K562 (cell line): ENCODE results near the gene CCK. TPM values are rescaled to one million over a fixed set of nuclear protein-coding genes. Genes with fewer than 3 reads are reported as not detected.
A peak's percentile ranks its signal among the peaks of the same experiment; 100 is the strongest.

Experiments
- ATAC-seq: fragments of 200-7000 bp; cut with Tn5 transposase; 3 replicates; pipeline ENCODE4 v1.9.1; 2020; ENCODE audit warnings: moderate library complexity
- BruUV-seq: library from RNA; stranded (reverse); fragments of 400-500 nt; replicated peaks from 2 replicates; lab custom pipeline; 2021; lab: Mats Ljungman, UMichigan
- CTCF ChIA-PET: fragments of 300-600 bp; formaldehyde crosslinking; extraction: SDS; loops from one replicate; lab custom pipeline; 2021; ENCODE audit warnings: low intra/inter-chr PET ratio; lab: Yijun Ruan, JAX
- POLR2A ChIA-PET: fragments of 300-600, 350-650 bp; sonication (Branson Sonifier 250); formaldehyde crosslinking; extraction: SDS; loops from one replicate; lab custom pipeline; 2021; ENCODE audit warnings: antibody characterized with exemption, inconsistent platforms; lab: Yijun Ruan, JAX
- DNase-seq, 4 experiments: peaks; one replicate each; pipeline versions ENCODE4 v3.0.0 to v3.0.0-alpha.2; 2011 to 2018; ENCODE audit warnings: low spot score in 3 of 4, mixed read lengths in 3 of 4; ENCODE audit errors: extremely low read depth in 1 of 4
- FAIRE-seq: peaks from 2 replicates; lab custom pipeline; 2011; peaks lifted over from hg19 to GRCh38; lab: Jason Lieb, UNC
- H2AFZ ChIP-seq: 2 replicates; pipeline ENCODE4 v1.6.0; 2011; ENCODE audit warnings: low read depth, low read length, control low read depth, inconsistent platforms
- H3K27ac ChIP-seq: fragments of 200-600 bp; 3 replicates; pipeline ENCODE4 v1.8.0; 2011; ENCODE audit warnings: low read depth, mild to moderate bottlenecking, control low read depth, inconsistent platforms, low read length, moderate library complexity, mixed read lengths; ENCODE audit errors: extremely low read depth
- H3K27me3 ChIP-seq, 2 experiments: fragments of 300-600 bp in 1 of 2; 2 replicates in 1 of 2; 3 replicates in 1 of 2; pipeline versions ENCODE4 v1.6.0 to v1.8.0; 2011; ENCODE audit warnings: inconsistent platforms in 2 of 2, low read length in 2 of 2, mild to moderate bottlenecking in 1 of 2, mixed read lengths in 1 of 2, moderate library complexity in 1 of 2; ENCODE audit not compliant: control insufficient read depth in 2 of 2, insufficient read depth in 2 of 2
- H3K36me3 ChIP-seq: fragments of 300-600 bp; 3 replicates; pipeline ENCODE4 v1.8.0; 2011; ENCODE audit warnings: mild to moderate bottlenecking, low read length, inconsistent platforms; ENCODE audit not compliant: control insufficient read depth, insufficient read depth
- H3K4me1 ChIP-seq, 2 experiments: fragments of 200-600 bp in 1 of 2; replicated peaks in 1 of 2; 2 replicates in 1 of 2; 3 replicates in 1 of 2; pipeline versions ENCODE4 v1.5.1 to v1.8.0; 2011; ENCODE audit warnings: inconsistent platforms in 2 of 2, low read length in 2 of 2, mild to moderate bottlenecking in 1 of 2, mixed read lengths in 1 of 2, moderate library complexity in 1 of 2; ENCODE audit not compliant: control insufficient read depth in 2 of 2, insufficient read depth in 2 of 2
- H3K4me2 ChIP-seq: 2 replicates; pipeline ENCODE4 v1.6.1; 2011; ENCODE audit warnings: low read length, control low read depth, inconsistent platforms, mixed read lengths; ENCODE audit not compliant: insufficient read depth
- H3K4me3 ChIP-seq: fragments of 200-600 bp; sonication (generic), shearing (Covaris generic); 2 replicates; pipeline ENCODE4 v1.5.1; 2016; ENCODE audit warnings: control low read depth, inconsistent platforms
- H3K79me2 ChIP-seq: fragments of 200-600 bp; 3 replicates; pipeline ENCODE4 v1.8.0; 2011; ENCODE audit warnings: low read length, inconsistent platforms; ENCODE audit not compliant: control insufficient read depth, insufficient read depth
- H3K9ac ChIP-seq, 2 experiments: 2 replicates each; pipeline versions ENCODE4 v1.6.0 to v1.6.1; 2011; ENCODE audit warnings: low read depth in 2 of 2, low read length in 2 of 2, control low read depth in 1 of 2, inconsistent platforms in 1 of 2, mild to moderate bottlenecking in 1 of 2, mixed read lengths in 1 of 2; ENCODE audit not compliant: insufficient read depth in 1 of 2
- H3K9me1 ChIP-seq: one replicate; pipeline ENCODE4 v1.6.0; 2011; ENCODE audit warnings: inconsistent platforms, mild to moderate bottlenecking, low read length, moderate library complexity; ENCODE audit not compliant: control insufficient read depth, insufficient read depth
- H3K9me3 ChIP-seq: replicated peaks from 2 replicates; pipeline ENCODE4 v1.5.1; 2011; ENCODE audit warnings: low read depth, low read length, inconsistent platforms; ENCODE audit not compliant: control insufficient read depth, insufficient read depth
- H4K20me1 ChIP-seq: replicated peaks from 2 replicates; pipeline ENCODE4 v1.6.1; 2011; ENCODE audit warnings: low read length, inconsistent platforms, mixed read lengths; ENCODE audit not compliant: control insufficient read depth, insufficient read depth
- BCOR ChIP-seq: fragments of 450-650 bp; IDR thresholded peaks from 2 replicates; pipeline ENCODE4 v1.6.1; 2016
- CEBPB ChIP-seq: fragments of 450-650 bp; IDR thresholded peaks from 2 replicates; pipeline ENCODE4 v1.6.1; 2016; ENCODE audit warnings: missing genetic modification characterization, missing compliant biosample characterization
- CEBPG ChIP-seq, 3 experiments: fragments of 200-800 bp in 1 of 3; sonication (Bioruptor generic) in 1 of 3; sonication (generic) in 1 of 3; formaldehyde crosslinking in 1 of 3; IDR thresholded peaks in 2 of 3; conservative IDR thresholded peaks in 1 of 3; 2 replicates each; pipeline versions ENCODE4 v1.6.1 to v1.8.0; 2016 to 2022; ENCODE audit warnings: missing compliant biosample characterization in 2 of 3, missing genetic modification characterization in 2 of 3, mild to moderate bottlenecking in 1 of 3, missing genetic modification reagents in 1 of 3
- FOXJ2 ChIP-seq: fragments of 200-800 bp; sonication (Bioruptor generic); IDR thresholded peaks from 2 replicates; pipeline ENCODE4 v1.6.1; 2016; ENCODE audit warnings: missing genetic modification characterization, missing compliant biosample characterization
- NR3C1 ChIP-seq: sonication (generic); formaldehyde crosslinking; IDR thresholded peaks from 2 replicates; pipeline ENCODE4 v1.8.1; 2022; ENCODE audit warnings: missing genetic modification reagents
- RBM25 ChIP-seq: fragments of 200-400 bp; formaldehyde crosslinking; IDR thresholded peaks from 2 replicates; pipeline ENCODE4 v1.6.1; 2018; ENCODE audit warnings: low read length, low read depth, moderate library complexity; ENCODE audit not compliant: severe bottlenecking
- ZNF121 ChIP-seq: sonication (generic); formaldehyde crosslinking; conservative IDR thresholded peaks from 2 replicates; pipeline ENCODE4 v1.8.0; 2022; ENCODE audit warnings: missing genetic modification reagents
- ZNF146 ChIP-seq: IDR thresholded peaks from one replicate; pipeline ENCODE4 v1.6.1; 2018; ENCODE audit warnings: missing compliant biosample characterization; ENCODE audit not compliant: unreplicated experiment
- ZSCAN32 ChIP-seq: fragments of 450-650 bp; formaldehyde crosslinking; IDR thresholded peaks from 2 replicates; pipeline ENCODE4 v1.4.0; 2020; ENCODE audit warnings: mild to moderate bottlenecking, moderate library complexity
- WGBS: fragments of 100-300 bp; shearing (Covaris generic); methylation state at CpG from one replicate; pipeline ENCODE4 v1.1.6; 2016; ENCODE audit warnings: low coverage, mixed read lengths; ENCODE audit not compliant: insufficient coverage; ENCODE audit errors: missing lambda C conversion rate; 5-methylcytosine and 5-hydroxymethylcytosine counted together
- in situ Hi-C: fragments of 300-500 bp; cut with MboI; formaldehyde crosslinking; loops from 4 replicates; pipeline ENCODE4 v1.15.0; 2018; ENCODE audit warnings: inconsistent platforms, mixed read lengths
- intact Hi-C: fragments of 100-400 bp; cut with micrococcal nuclease; formaldehyde crosslinking; loops from 2 replicates; pipeline ENCODE4 v1.14.2; 2022
- polyA plus RNA-seq, 8 experiments: library from polyadenylated mRNA; depleted of rRNA in 4 of 8; stranded (reverse) in 5 of 8; unstranded in 3 of 8; fragments of >200 nt; fragmentation: Nextera tagmentation in 2 of 8; fragmentation: Illumina TruSeq in 1 of 8; extraction: Ambion mirVana in 2 of 8; extraction: Trizol in 1 of 8; gene quantifications; 2 replicates each; pipeline versions ENCODE4 v1.2.1 to v1.2.3, GENCODE V29; 2011 to 2014; ENCODE audit warnings: inconsistent platforms in 1 of 8, missing spikeins in 1 of 8
- total RNA-seq, 7 experiments: library from RNA; depleted of rRNA in 6 of 7; stranded (reverse); fragments of >200 nt in 6 of 7; fragmentation: Illumina TruSeq in 2 of 7; extraction: Trizol in 2 of 7; gene quantifications; 2 replicates each; pipeline versions ENCODE4 v1.2.1 to v1.2.3, GENCODE V29; 2011 to 2021; ENCODE audit warnings: low replicate concordance in 1 of 7

The CCK gene
- total and polyA plus RNA-seq, 9 of the 15 experiments (the other 6 are each of a cell fraction or from before 2014, with no cell fraction given), result not detected

GRCh38 chr3:42225486-42226363 lies 40.3 kb downstream of the CCK start:
- Histone ChIP-seq H2AFZ (no peak overlapping the region), H3K4me3 (no peak overlapping the region), H3K36me3 (peaks cover 17% of the 10 kb centered on the region; the same call in 1 of the 3 replicates), H3K9ac (no peak overlapping the region), H3K27ac (no peak overlapping the region), H3K27me3 (peaks cover 0 to 8% of the 10 kb centered on the region in 2 experiments; a peak in 1 of 5 replicates), H3K4me1 (peaks cover 0 to 4% of the 10 kb centered on the region in 2 experiments; a peak in 2 of 5 replicates), H4K20me1 (0 out of 2 replicates have a peak, but pooled peaks cover 6% of the 10 kb centered on the region), H3K79me2 (no peaks in the 10 kb centered on the region), H3K9me1 (no peaks in the 10 kb centered on the region), H3K9me3 (no peaks in the 10 kb centered on the region), H3K4me2 (no peak overlapping the region)
- in situ Hi-C loops, result loop anchor here (10.0 kb wide), 1 partner anchor 219 kb away; no protein-coding TSS in a partner anchor
- CTCF ChIA-PET, result no interaction called here
- WGBS, result 83% methylated on average over 5 of the region's 5 CpGs
- BruUV-seq, result no TSS peak
- POLR2A ChIA-PET, result no interaction called here
- DNase-seq, result no peak
- ATAC-seq, result no peak
- TF ChIP-seq FOXJ2 (tag) (no peak), ZSCAN32 (CRISPR knock-in tag) (no peak), ZNF121 (CRISPR knock-in tag) (peak; percentile 80), BCOR (peak; percentile 43; the same call in 1 of the 2 replicates), CEBPB (peak; percentile 73), RBM25 (peak; percentile 71), CEBPG (CRISPR knock-in tag; IDR thresholded peaks at IDR 0.05) (no peak), CEBPG (tag; conservative IDR thresholded peaks at IDR 0.05 in 1 of 2, IDR thresholded peaks at IDR 0.05 in 1 of 2) (peak in 1 of 2 experiments; percentile 50; a peak in 2 of 4 replicates), ZNF146 (CRISPR knock-in tag) (peak; percentile 99), NR3C1 (CRISPR knock-in tag) (no peak)
- intact Hi-C loops, result no loop called here
- FAIRE-seq, result no peak
